ENCODE data around the gene SLC38A10. TPM values are rescaled to one million over a fixed set of nuclear protein-coding genes. Genes with fewer than 3 reads are reported as not detected.

SLC38A10 gene
- total RNA-seq (10 to 100 TPM; 32.1 to 54.8 (median 42.3) TPM), polyA plus RNA-seq (10 to 100 TPM in 2 of 3 donors, 1 to 10 TPM in 1; 7.8 to 88.7 (median 14.1) TPM)

GRCh38 chr17:81295031-81295675 is at the start of gene SLC38A10:
Gene SLC38A10 (minus strand): TSS chr17:81295307. CDS start chr17:81294921, 386 bp downstream.
- Histone ChIP-seq H3K4me3 (peak within 1 kb of the TSS; percentile 81 to 98 (median 84)), H3K4me1 (peaks cover 0 to 43% (median 38%) of the 10 kb centered on the region in 4 donors), H3K36me3 (no peaks in the 10 kb centered on the region), H3K27ac (peak within 1 kb of the TSS; percentile 92 to 95 (median 94)), H3K9me3 (no peaks in the 10 kb centered on the region), H3K27me3 (no peaks in the 10 kb centered on the region)
- peak; percentile 95 for DNase-seq
- TF ChIP-seq, protein P1, sequence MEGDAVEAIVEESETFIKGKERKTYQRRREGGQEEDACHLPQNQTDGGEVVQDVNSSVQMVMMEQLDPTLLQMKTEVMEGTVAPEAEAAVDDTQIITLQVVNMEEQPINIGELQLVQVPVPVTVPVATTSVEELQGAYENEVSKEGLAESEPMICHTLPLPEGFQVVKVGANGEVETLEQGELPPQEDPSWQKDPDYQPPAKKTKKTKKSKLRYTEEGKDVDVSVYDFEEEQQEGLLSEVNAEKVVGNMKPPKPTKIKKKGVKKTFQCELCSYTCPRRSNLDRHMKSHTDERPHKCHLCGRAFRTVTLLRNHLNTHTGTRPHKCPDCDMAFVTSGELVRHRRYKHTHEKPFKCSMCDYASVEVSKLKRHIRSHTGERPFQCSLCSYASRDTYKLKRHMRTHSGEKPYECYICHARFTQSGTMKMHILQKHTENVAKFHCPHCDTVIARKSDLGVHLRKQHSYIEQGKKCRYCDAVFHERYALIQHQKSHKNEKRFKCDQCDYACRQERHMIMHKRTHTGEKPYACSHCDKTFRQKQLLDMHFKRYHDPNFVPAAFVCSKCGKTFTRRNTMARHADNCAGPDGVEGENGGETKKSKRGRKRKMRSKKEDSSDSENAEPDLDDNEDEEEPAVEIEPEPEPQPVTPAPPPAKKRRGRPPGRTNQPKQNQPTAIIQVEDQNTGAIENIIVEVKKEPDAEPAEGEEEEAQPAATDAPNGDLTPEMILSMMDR (IDR thresholded peaks at IDR 0.05) = no peak
- TF ChIP-seq POLR2AphosphoS5 (IDR thresholded peaks at IDR 0.05) (peak; percentile 98 to 99 (median 99)), EP300 (IDR thresholded peaks at IDR 0.05) (peak in 1 of 4 donors; percentile 30), POLR2A (IDR thresholded peaks at IDR 0.05) (peak; percentile 92 to 97)
- 0% methylated on average over 59 of the region's 59 CpGs for WGBS, 2 donors
- intact Hi-C loops (cut with DNase I) = loop anchor here (2.0 to 5.0 kb wide), 2 partner anchors 52 to 97 kb away; no protein-coding TSS in a partner anchor

- Histone ChIP-seq H3K36me3 (no peaks in the 10 kb centered on the region), H3K4me3 (peak overlapping the region; percentile 64 to 93 (median 86)), H3K4me1 (peaks cover 0 to 64% (median 47%) of the 10 kb centered on the region in 4 donors), H3K9me3 (no peaks in the 10 kb centered on the region), H3K27me3 (no peaks in the 10 kb centered on the region), H3K27ac (peak overlapping the region; percentile 95 to 100 (median 98))
- TF ChIP-seq EP300 (IDR thresholded peaks at IDR 0.05) (no peak), POLR2AphosphoS5 (IDR thresholded peaks at IDR 0.05) (no peak), POLR2A (IDR thresholded peaks at IDR 0.05) (no peak)
- TF ChIP-seq, protein P1 (IDR thresholded peaks at IDR 0.05) = no peak
- intact Hi-C loops (cut with DNase I) = loop anchor here (1.0 kb wide), 1 partner anchor 170 kb away; the partner anchor contains the start of gene ACTG1
- 3 to 9% methylated on average over 55 of the region's 55 CpGs for WGBS, 2 donors
- peak; percentile 63 for DNase-seq
These were observed 47.4 kb upstream of the SLC38A10 start for GRCh38 chr17:81342269-81343070.

DNA sequence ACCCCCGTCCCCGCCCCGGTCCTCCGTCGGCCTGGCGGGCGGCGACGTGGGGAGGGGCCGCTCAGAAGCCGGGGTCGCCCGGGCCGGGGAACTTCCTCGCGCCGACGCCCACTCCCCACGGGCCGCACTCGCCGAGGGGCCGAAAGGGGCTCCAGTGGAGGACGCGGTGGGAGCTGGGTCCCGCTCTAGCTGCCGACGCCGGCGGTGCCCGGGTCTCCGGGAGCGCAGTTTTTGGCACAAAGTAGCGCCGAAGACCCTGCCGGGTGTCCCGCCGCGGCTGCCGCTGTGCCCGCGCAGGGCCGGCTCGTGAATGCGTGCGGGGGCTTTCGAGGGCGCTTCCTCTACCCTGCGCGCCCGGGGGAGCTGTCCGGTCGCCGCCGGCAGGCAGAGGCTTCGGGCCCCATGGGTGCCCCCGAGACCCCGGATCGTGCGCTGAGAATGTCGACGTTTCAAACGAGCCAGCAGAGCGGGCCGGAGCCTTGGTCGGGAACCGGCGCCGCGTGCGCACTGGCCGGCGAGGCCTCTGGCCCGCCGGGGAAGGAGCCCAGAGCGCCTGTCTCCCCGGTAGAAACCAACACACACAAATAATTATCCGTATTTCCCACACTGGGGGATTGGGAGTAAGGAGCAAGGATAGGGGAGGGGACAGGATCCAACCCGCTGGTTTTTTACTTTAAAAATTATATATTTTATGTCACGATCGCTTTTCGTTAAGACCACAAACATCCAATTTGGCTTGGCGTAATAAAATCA is 46.6 kb upstream of the SLC38A10 start:
- H3K27me3 ChIP-seq = no peaks in the 10 kb centered on the region
- WGBS, 2 donors = 2 to 7% methylated on average over 83 of the region's 83 CpGs
- TF ChIP-seq POLR2A (IDR thresholded peaks at IDR 0.05) (no peak), POLR2AphosphoS5 (IDR thresholded peaks at IDR 0.05) (no peak)
- TF ChIP-seq, protein P1 (IDR thresholded peaks at IDR 0.05) = no peak
- DNase-seq = peak; percentile 67
- peaks cover 0 to 67% (median 50%) of the 10 kb centered on the region in 4 donors for H3K4me1 ChIP-seq
- peak overlapping the region; percentile 64 to 93 (median 86) for H3K4me3 ChIP-seq
- peak overlapping the region; percentile 95 to 100 (median 98) for H3K27ac ChIP-seq
- H3K9me3 ChIP-seq = no peaks in the 10 kb centered on the region
- no peaks in the 10 kb centered on the region for H3K36me3 ChIP-seq
- intact Hi-C loops (cut with DNase I) = loop anchor here (1.0 kb wide), 1 partner anchor 171 kb away; the partner anchor contains the start of gene ACTG1
